Inflammatory macrophage treated with lipopolysaccharide for 1 hour (primary cell): ENCODE measurements around the gene FAHD1.
A peak's percentile ranks its signal among the peaks of the same experiment; 100 is the strongest.

Experiments
- DNase-seq, 2 donors: peaks; one replicate each; pipeline ENCODE4 v3.0.0-alpha.2; 2020 to 2022

FAHD1 gene

GRCh38 chr16:1818204-1818872, 8.7 kb upstream of the FAHD1 start:
- DNase-seq = no peak

GRCh38 chr16:1818873-1819525, 8.0 kb upstream of the FAHD1 start:
- no peak for DNase-seq

DNA sequence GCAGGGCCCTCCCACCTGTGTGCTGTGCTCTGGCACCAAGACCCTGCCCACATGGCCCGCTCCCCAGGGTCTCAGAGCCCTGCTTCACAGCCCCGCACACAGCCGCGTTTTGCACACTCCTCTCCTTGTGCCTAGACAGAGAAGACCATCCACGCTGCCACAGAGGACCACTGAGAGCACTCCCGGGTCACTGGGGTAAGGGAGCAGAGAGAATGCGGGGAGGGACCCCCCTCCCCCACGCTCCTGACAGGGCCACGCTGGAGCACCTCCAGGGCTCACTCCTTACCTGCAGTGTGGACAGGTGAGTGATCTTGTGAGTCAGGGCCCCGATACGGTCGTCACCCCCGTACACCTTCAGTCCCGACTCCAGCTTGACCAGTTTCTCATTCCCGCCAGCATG, 7.4 kb upstream of the FAHD1 start:
- DNase-seq = no peak

DNA sequence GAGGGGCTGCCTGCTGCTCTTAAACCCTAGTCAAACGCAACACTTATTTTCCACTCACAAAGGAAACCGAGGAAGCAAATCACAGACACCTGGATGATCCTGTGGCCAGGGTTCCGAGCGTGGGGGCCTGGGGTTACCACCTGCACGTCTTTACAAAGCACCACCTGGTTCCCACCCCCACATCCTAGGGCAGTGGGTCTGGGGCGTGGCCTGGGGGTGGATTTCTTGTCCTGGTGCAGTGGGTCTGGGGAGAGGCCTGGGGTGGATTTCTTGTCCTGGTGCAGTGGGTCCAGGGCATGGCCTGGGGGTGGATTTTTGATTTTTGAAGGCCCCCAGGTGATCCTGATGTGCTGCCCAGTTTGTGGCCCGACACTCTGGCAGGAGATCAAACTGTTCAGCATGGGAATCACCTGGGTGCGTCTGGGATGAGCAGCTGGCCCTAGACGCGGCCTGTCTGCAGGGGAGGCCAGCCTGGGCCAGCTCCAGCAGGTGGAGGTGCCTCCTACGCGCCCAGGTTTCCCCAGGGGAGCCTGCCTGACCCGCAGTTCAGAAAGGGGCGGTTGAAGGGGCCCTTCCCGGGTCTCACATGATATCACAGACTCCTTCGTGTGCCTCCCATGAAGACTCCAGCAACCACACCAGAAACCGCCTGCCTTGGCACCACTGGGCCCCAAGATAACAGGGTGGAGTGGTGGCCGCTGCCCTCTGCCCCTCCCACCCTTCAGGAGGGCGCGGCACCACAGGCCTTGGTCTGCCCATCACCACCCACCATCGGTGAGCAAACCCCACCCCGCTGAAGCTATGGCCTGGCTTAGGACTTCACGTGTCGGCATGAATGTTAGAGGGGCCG, 6.7 kb upstream of the FAHD1 start:
- DNase-seq = no peak

- no peak for DNase-seq
Observed at GRCh38 chr16:1820946-1821290, 6.1 kb upstream of the FAHD1 start.

- DNase-seq = no peak
Observed at GRCh38 chr16:1821861-1822611, 5.0 kb upstream of the FAHD1 start.

DNA sequence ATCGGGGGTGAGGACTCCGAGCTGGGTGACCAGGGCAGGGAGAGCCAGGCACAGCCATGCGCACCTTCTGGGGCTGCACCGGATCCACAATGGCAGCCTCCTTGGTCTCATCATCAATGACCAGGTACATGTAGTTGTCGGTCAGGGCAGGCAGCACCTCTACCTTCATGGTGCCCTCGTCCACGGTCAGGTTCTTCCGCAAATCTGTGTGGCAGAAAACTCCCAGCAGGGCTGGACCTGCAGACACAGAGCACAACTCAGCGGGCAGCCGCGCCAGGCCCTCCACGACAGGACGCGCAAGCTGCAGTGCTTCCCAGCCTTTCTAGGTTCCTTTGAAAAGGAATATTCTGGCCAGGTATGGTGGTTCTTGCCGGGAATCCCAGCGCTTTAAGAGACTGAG, 4.2 kb upstream of the FAHD1 start:
- DNase-seq = no peak

GRCh38 chr16:1823821-1824220, 3.2 kb upstream of the FAHD1 start:
- peak in 1 of 2 donors; percentile 4 for DNase-seq

GRCh38 chr16:1825381-1825863, 1.6 kb upstream of the FAHD1 start:
- no peak for DNase-seq

DNA sequence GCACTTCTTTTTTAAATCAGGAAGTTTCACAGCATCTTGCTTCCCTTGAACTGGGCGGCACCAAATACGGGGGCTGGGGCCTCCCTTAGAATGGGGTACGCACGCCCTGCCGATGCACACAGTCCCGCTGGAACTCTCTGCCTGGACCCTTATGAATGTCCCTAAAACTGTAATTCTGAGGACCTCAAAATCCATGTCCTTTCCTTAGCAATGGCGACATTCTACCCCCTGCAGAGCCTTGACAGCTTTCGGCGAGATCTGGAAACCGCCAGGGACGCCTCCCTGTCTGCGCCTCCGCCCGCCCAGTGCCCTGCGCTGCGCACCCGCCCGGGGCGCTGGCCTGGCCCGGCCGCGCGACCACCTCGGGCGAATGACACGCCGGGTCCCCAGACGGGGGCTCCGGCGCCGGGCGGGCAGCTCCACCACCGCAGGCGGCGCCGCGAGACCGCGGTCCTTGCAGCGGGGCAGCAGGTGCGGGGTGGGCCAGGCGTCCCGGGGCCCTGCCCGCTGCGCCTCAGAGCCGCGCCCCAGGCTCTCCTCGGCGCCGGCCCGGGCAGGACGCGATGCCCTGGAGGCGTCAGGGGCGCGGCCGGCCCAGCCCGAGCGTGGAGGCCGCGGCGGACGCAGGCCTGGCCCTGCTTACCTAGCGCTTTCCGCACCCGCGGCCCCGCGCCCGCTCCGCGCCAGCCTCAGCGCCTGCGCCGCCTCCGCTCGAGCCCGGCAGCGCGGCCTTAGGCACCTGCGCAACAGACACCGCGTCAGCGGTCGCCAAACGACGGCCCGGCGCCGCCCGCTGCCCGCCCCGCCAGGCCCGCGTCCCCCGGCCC, 929 bp upstream of the FAHD1 start:
- peak; percentile 48 to 53 for DNase-seq

- DNase-seq = peak in 1 of 2 donors; percentile 25
Observed at GRCh38 chr16:1828645-1829410, 1.8 kb downstream of the FAHD1 start.

DNA sequence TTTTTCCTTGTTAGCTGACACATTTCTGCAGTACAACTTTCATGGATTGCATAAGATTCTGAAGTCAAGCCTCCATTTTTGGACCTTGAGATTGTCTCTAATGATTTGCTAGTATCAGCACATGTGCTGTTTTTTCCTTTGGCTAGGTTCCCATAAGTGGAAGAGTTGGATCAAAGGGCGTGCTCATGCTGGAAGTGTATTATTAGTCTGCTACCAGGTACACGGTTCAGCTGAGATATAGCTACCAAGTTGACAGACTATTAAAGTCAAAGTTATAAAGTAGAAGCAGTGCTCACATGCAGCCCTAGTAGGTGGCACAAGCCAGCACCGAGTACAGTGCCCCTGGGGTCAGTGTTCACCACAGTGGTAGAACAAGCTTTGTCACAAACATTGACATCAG, 3.2 kb downstream of the FAHD1 start:
- no peak for DNase-seq

- no peak for DNase-seq
Observed at GRCh38 chr16:1831186-1832075, 4.4 kb downstream of the FAHD1 start.

- DNase-seq = no peak
Observed at GRCh38 chr16:1832838-1833454, 5.9 kb downstream of the FAHD1 start.

GRCh38 chr16:1834096-1834495, 7.1 kb downstream of the FAHD1 start:
- DNase-seq = no peak

DNA sequence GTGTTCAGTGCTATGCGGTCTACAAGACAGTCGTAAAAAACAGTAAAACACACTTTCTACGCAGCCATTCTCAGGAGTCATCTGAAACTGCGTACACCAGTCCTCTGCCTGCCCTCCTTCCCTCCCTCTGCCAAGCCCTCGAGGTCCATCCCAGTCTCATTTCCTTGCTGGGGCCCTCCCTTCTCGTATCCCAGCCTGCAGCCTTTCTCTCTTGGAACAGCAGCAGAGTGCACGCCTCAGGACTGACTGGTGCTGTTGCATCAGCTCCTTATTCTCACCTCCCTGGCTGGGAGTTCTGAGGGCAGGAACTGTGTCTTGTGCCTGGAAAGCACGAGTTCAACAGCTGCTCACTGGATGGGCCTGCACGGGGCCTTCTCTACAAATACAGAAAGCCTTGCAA, 12.5 kb downstream of the FAHD1 start:
- no peak for DNase-seq

GRCh38 chr16:1845985-1846384, 19.0 kb downstream of the FAHD1 start:
- no peak for DNase-seq

- no peak for DNase-seq
Observed at GRCh38 chr16:1846416-1846815, 19.4 kb downstream of the FAHD1 start.

- DNase-seq = no peak
Observed at GRCh38 chr16:1850981-1851380, 24.0 kb downstream of the FAHD1 start.

- no peak for DNase-seq
Observed at GRCh38 chr16:1851793-1852192, 24.8 kb downstream of the FAHD1 start.
